Uterus (tissue), 4 donors: Measurements from ENCODE around the gene HOXB2. TPM values are rescaled to one million over a fixed set of nuclear protein-coding genes. Genes with fewer than 3 reads are reported as not detected.

ENCODE experiments used
- DNase-seq, 2 donors: peaks; one replicate each; pipeline ENCODE4 v3.0.0-alpha.2; 2019 to 2020
- H3K27ac ChIP-seq, 2 donors: fragments of 200-600 bp; sonication (generic); 1 replicate in 1 of 2; 2 replicates in 1 of 2; pipeline ENCODE4 v1.5.1; 2016 to 2018
- H3K27me3 ChIP-seq, 2 donors: fragments of 200-600 bp; sonication (generic); one replicate each; pipeline ENCODE4 v1.5.1; 2018 to 2019; ENCODE audit warnings: control low read depth in 1 of 2
- H3K36me3 ChIP-seq, 2 donors: fragments of 200-600 bp; sonication (generic); one replicate each; pipeline ENCODE4 v1.5.1; 2019; ENCODE audit warnings: control low read depth in 1 of 2
- H3K4me1 ChIP-seq, 2 donors: fragments of 200-600 bp; sonication (generic); one replicate each; pipeline ENCODE4 v1.5.1; 2018 to 2019; ENCODE audit warnings: control low read depth in 1 of 2
- H3K4me3 ChIP-seq, 2 donors: fragments of 200-600 bp; sonication (generic); 1 replicate in 1 of 2; 2 replicates in 1 of 2; pipeline ENCODE4 v1.5.1; 2018 to 2019; ENCODE audit warnings: mild to moderate bottlenecking in 1 of 2
- H3K9me3 ChIP-seq, 2 donors: fragments of 200-600 bp; sonication (generic); one replicate each; pipeline ENCODE4 v1.5.1; 2019; ENCODE audit warnings: control low read depth in 1 of 2
- CTCF ChIP-seq, 4 experiments: fragments of 200-600 bp in 2 of 4; fragments of 450-650 bp in 2 of 4; sonication (generic) in 2 of 4; IDR thresholded peaks; one replicate each; pipeline ENCODE4 v1.5.1; 2016 to 2019; ENCODE audit warnings: antibody characterized with exemption in 4 of 4, mild to moderate bottlenecking in 2 of 4, moderate library complexity in 1 of 4
- POLR2A ChIP-seq, 2 donors: fragments of 450-650 bp; IDR thresholded peaks; one replicate each; pipeline ENCODE4 v1.6.1; 2016; ENCODE audit warnings: antibody characterized with exemption in 2 of 2, mild to moderate bottlenecking in 1 of 2, moderate library complexity in 1 of 2
- intact Hi-C: fragments of 100-400 bp; cut with DNase I; formaldehyde crosslinking; loops from one replicate; pipeline ENCODE4 v1.15.1; 2023; ENCODE audit warnings: low total_unique reads
- total RNA-seq, 4 donors: library from RNA; depleted of rRNA in 3 of 4; stranded (reverse); fragments of >200 nt in 3 of 4; gene quantifications; one replicate each; pipeline versions ENCODE4 v1.1.0 to v1.2.4, GENCODE V29; 2014 to 2023
- donor health status: DM: yes; HTN: yes; CAD: no.

Gene HOXB2
- total RNA-seq, 4 donors from 2014 or later, result 4.6 to 24.4 (median 17.4) TPM

DNA sequence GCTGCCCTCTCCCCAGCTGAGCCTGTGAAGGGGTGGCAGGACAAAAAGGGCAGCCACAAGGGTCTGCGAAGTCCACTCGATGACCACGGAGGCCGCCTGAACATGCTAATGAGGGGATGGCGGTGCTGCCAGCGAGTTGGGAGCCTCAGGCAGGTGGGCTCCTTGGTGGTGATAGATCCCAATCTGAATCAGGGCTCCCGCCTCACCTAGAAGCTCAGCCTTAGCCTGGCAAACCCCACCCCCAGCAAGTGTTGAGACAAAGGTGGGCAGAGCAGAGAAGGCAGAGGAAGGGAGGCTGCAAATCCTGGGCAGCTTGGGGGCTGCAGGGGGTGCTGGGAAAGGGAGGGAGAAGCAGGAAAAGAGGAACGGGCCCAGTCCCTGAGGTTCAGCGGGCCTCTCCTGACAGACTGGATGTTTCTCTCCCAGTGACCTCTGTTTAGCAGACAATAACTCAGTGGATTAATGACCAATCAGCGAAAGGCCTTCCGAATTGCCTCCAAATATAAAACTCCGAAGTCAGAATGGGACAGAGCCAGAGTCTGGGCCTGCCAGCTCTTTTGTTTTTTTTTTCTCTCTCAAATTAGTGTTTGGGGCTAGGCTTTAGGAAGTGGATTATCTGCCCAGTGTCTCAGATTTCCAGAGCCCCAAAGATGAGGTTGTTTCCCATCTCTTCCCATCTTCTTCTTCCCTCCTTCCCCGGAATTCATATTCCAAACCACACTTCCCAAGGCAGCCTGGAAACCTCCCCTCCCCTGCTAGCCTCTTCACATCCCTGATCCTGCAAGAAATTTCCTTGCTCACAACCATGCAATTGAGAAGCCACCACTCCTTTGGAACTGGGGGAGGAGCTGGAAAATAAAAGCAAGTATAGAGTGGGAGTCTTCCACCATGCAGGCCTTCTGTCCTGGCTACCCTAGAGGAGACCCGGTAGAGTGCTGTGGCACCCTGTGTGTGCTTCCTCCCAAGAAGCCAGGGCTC lies 15.2 kb upstream of the HOXB2 start:
- H3K27ac ChIP-seq, result peak overlapping the region in 1 of 2 donors; percentile 37
- TF ChIP-seq CTCF (IDR thresholded peaks at IDR 0.05) (no peak), POLR2A (IDR thresholded peaks at IDR 0.05) (no peak)
- intact Hi-C loops, result no loop called here
- no peaks in the 10 kb centered on the region for H3K36me3 ChIP-seq
- no peak for DNase-seq
- H3K27me3 ChIP-seq, result no peaks in the 10 kb centered on the region
- H3K4me3 ChIP-seq, result no peak overlapping the region
- H3K9me3 ChIP-seq, result no peaks in the 10 kb centered on the region
- H3K4me1 ChIP-seq, result peaks cover 3 to 10% of the 10 kb centered on the region in 2 donors

GRCh38 chr17:48559122-48559839 lies 14.4 kb upstream of the HOXB2 start:
- Histone ChIP-seq H3K36me3 (no peaks in the 10 kb centered on the region), H3K9me3 (no peaks in the 10 kb centered on the region), H3K27ac (peak overlapping the region in 1 of 2 donors; percentile 37), H3K4me1 (peaks cover 3 to 12% of the 10 kb centered on the region in 2 donors), H3K27me3 (no peaks in the 10 kb centered on the region), H3K4me3 (no peak overlapping the region)
- intact Hi-C loops, result no loop called here
- TF ChIP-seq POLR2A (IDR thresholded peaks at IDR 0.05) (no peak), CTCF (IDR thresholded peaks at IDR 0.05) (no peak)
- no peak for DNase-seq

GRCh38 chr17:48558831-48559121 lies 13.9 kb upstream of the HOXB2 start:
- Histone ChIP-seq H3K4me1 (peaks cover 3 to 8% of the 10 kb centered on the region in 2 donors), H3K4me3 (no peak overlapping the region), H3K36me3 (no peaks in the 10 kb centered on the region), H3K27ac (peak overlapping the region in 1 of 2 donors; percentile 86), H3K27me3 (no peaks in the 10 kb centered on the region), H3K9me3 (no peaks in the 10 kb centered on the region)
- DNase-seq, result no peak
- no peak for TF ChIP-seq POLR2A (IDR thresholded peaks at IDR 0.05)
- no peak for TF ChIP-seq CTCF (IDR thresholded peaks at IDR 0.05)
- intact Hi-C loops, result no loop called here

- Histone ChIP-seq H3K4me1 (peaks cover 3 to 8% of the 10 kb centered on the region in 2 donors), H3K27ac (peak overlapping the region; percentile 67 to 86), H3K27me3 (no peaks in the 10 kb centered on the region), H3K4me3 (no peak overlapping the region), H3K9me3 (no peaks in the 10 kb centered on the region), H3K36me3 (no peaks in the 10 kb centered on the region)
- no peak for DNase-seq
- intact Hi-C loops, result no loop called here
- TF ChIP-seq POLR2A (IDR thresholded peaks at IDR 0.05), result no peak
- no peak for TF ChIP-seq CTCF (IDR thresholded peaks at IDR 0.05)
These were observed 13.3 kb upstream of the HOXB2 start for GRCh38 chr17:48558057-48558830.
